IMR-90 (cell line): ENCODE results near the gene CHST8. TPM values are rescaled to one million over a fixed set of nuclear protein-coding genes. Genes with fewer than 3 reads are reported as not detected.

Experiments used
- ATAC-seq: fragments of 200-7000 bp; cut with Tn5 transposase; 2 replicates; pipeline ENCODE4 v1.9.1; 2020; ENCODE audit warnings: low read depth, mild to moderate bottlenecking, moderate library complexity
- BruUV-seq: library from RNA; stranded (reverse); fragments of 400-500 nt; replicated peaks from 2 replicates; lab custom pipeline; 2021; lab: Mats Ljungman, UMichigan
- CTCF ChIA-PET: fragments of 300-600 bp; formaldehyde crosslinking; extraction: SDS; loops from one replicate; lab custom pipeline; 2021; ENCODE audit warnings: antibody characterized with exemption; lab: Yijun Ruan, JAX
- POLR2A ChIA-PET: fragments of 300-600 bp; sonication (Branson Sonifier 250); formaldehyde crosslinking; loops from one replicate; lab custom pipeline; 2022; ENCODE audit warnings: antibody characterized with exemption; ENCODE audit not compliant: unreplicated experiment; lab: Charles Lee
- DNase-seq: peaks from one replicate; pipeline ENCODE4 v3.0.0; 2013
- H2AFZ ChIP-seq: replicated peaks from 2 replicates; pipeline ENCODE3; 2013; ENCODE audit warnings: low read length, mild to moderate bottlenecking; ENCODE audit not compliant: poor library complexity
- H2AK5ac ChIP-seq: 2 replicates; pipeline ENCODE4 v1.6.1; 2013; ENCODE audit warnings: low read depth, low read length, inconsistent platforms
- H2AK9ac ChIP-seq: replicated peaks from 2 replicates; pipeline ENCODE3; 2013; ENCODE audit warnings: mild to moderate bottlenecking, low read depth, low read length, moderate library complexity; ENCODE audit not compliant: poor library complexity
- H2BK120ac ChIP-seq: 2 replicates; pipeline ENCODE4 v1.6.1; 2013; ENCODE audit warnings: low read depth, low read length, inconsistent platforms
- H2BK15ac ChIP-seq: 3 replicates; pipeline ENCODE4 v1.6.1; 2013; ENCODE audit warnings: low read depth, low read length, inconsistent platforms
- H2BK20ac ChIP-seq: 2 replicates; pipeline ENCODE4 v1.6.1; 2013; ENCODE audit warnings: low read depth, mild to moderate bottlenecking, inconsistent platforms, low read length, moderate library complexity
- H2BK5ac ChIP-seq: 2 replicates; pipeline ENCODE4 v1.6.1; 2013; ENCODE audit warnings: mild to moderate bottlenecking, low read depth, low read length, inconsistent platforms; ENCODE audit not compliant: poor library complexity, severe bottlenecking
- H3K14ac ChIP-seq: replicated peaks from 2 replicates; pipeline ENCODE4 v1.6.1; 2013; ENCODE audit warnings: low read depth, low read length, inconsistent platforms
- H3K18ac ChIP-seq: 2 replicates; pipeline ENCODE4 v1.6.1; 2013; ENCODE audit warnings: low read depth, low read length, control low read depth
- H3K23ac ChIP-seq: 2 replicates; pipeline ENCODE4 v1.6.1; 2013; ENCODE audit warnings: low read depth, low read length, inconsistent platforms
- H3K27ac ChIP-seq: 2 replicates; pipeline ENCODE4 v1.5.1; 2013; ENCODE audit warnings: mild to moderate bottlenecking, control low read depth, low read length; ENCODE audit not compliant: insufficient read depth
- H3K27me3 ChIP-seq: 2 replicates; pipeline ENCODE4 v1.6.1; 2013; ENCODE audit warnings: low read length; ENCODE audit not compliant: control insufficient read depth, insufficient read depth
- H3K36me3 ChIP-seq: 2 replicates; pipeline ENCODE4 v1.6.1; 2013; ENCODE audit warnings: low read length, mixed read lengths; ENCODE audit not compliant: control insufficient read depth, insufficient read depth
- H3K4ac ChIP-seq: 2 replicates; pipeline ENCODE4 v1.6.1; 2013; ENCODE audit warnings: low read depth, low read length, inconsistent platforms
- H3K4me1 ChIP-seq: 2 replicates; pipeline ENCODE4 v1.6.1; 2013; ENCODE audit warnings: low read length, mixed read lengths; ENCODE audit not compliant: control insufficient read depth, insufficient read depth
- H3K4me2 ChIP-seq: 2 replicates; pipeline ENCODE4 v1.6.1; 2013; ENCODE audit warnings: low read depth, mild to moderate bottlenecking, control low read depth, low read length, moderate library complexity
- H3K4me3 ChIP-seq: 2 replicates; pipeline ENCODE4 v1.5.1; 2013; ENCODE audit warnings: low read depth, mild to moderate bottlenecking, control low read depth, low read length, moderate library complexity; ENCODE audit not compliant: insufficient read depth
- H3K56ac ChIP-seq: 2 replicates; pipeline ENCODE4 v1.6.1; 2013; ENCODE audit warnings: low read length, inconsistent platforms; ENCODE audit not compliant: insufficient read depth; ENCODE audit errors: extremely low read depth
- H3K79me1 ChIP-seq, 2 experiments: 2 replicates each; pipeline ENCODE4 v1.6.1; 2013; ENCODE audit warnings: low read length in 2 of 2, inconsistent platforms in 1 of 2, low read depth in 1 of 2
- H3K9ac ChIP-seq: 2 replicates; pipeline ENCODE4 v1.6.1; 2013; ENCODE audit warnings: low read depth, low read length, control low read depth
- H3K9me1 ChIP-seq: 2 replicates; pipeline ENCODE4 v1.6.1; 2013; ENCODE audit warnings: low read length, inconsistent platforms; ENCODE audit not compliant: insufficient read depth
- H3K9me3 ChIP-seq: 2 replicates; pipeline ENCODE4 v1.6.1; 2013; ENCODE audit warnings: low read length; ENCODE audit not compliant: control insufficient read depth, insufficient read depth
- H4K20me1 ChIP-seq: 2 replicates; pipeline ENCODE4 v1.6.1; 2013; ENCODE audit warnings: low read length, inconsistent platforms; ENCODE audit not compliant: insufficient read depth
- H4K5ac ChIP-seq: 2 replicates; pipeline ENCODE4 v1.6.1; 2013; ENCODE audit warnings: mild to moderate bottlenecking, low read depth, low read length, control low read depth
- H4K8ac ChIP-seq, 2 experiments: 2 replicates each; pipeline ENCODE4 v1.6.1; 2013; ENCODE audit warnings: low read depth in 2 of 2, low read length in 2 of 2, control low read depth in 1 of 2, inconsistent platforms in 1 of 2
- H4K91ac ChIP-seq: 2 replicates; pipeline ENCODE4 v1.6.1; 2013; ENCODE audit warnings: low read depth, low read length, inconsistent platforms; ENCODE audit not compliant: insufficient read depth
- BHLHE40 ChIP-seq: fragments of 150-350 bp; IDR thresholded peaks from 2 replicates; pipeline ENCODE4 v1.6.1; 2016; ENCODE audit warnings: mild to moderate bottlenecking, low read depth, low read length
- FOS ChIP-seq: fragments of 150-350 bp; IDR thresholded peaks from 2 replicates; pipeline ENCODE4 v1.6.1; 2016; ENCODE audit warnings: low read depth, low read length
- MAFK ChIP-seq: IDR thresholded peaks from 2 replicates; pipeline ENCODE4 v1.6.1; 2012; ENCODE audit warnings: low read depth, low read length, improper control_type of control experiment
- MXI1 ChIP-seq: IDR thresholded peaks from 2 replicates; pipeline ENCODE4 v1.6.1; 2012; ENCODE audit warnings: low read depth, mild to moderate bottlenecking, low read length, moderate library complexity, borderline replicate concordance
- NFE2L2 ChIP-seq: fragments of 150-350 bp; IDR thresholded peaks from 2 replicates; pipeline ENCODE4 v1.6.1; 2016; ENCODE audit warnings: low read depth, mild to moderate bottlenecking, low read length
- SMC3 ChIP-seq: fragments of 150-350 bp; IDR thresholded peaks from 2 replicates; pipeline ENCODE4 v1.6.1; 2016; ENCODE audit warnings: low read depth, mild to moderate bottlenecking, antibody characterized with exemption, low read length, moderate library complexity
- WGBS, 2 experiments: methylation state at CpG; one replicate each; pipeline versions ENCODE4 v1.1.5 to v1.1.7; 2013; ENCODE audit warnings: missing lambda C conversion rate in 2 of 2; ENCODE audit not compliant: insufficient read length in 1 of 2; ENCODE audit errors: extremely low coverage in 2 of 2; 5-methylcytosine and 5-hydroxymethylcytosine counted together
- dilution Hi-C: fragments of 300-500 bp; cut with HindIII; formaldehyde crosslinking; loops from one replicate; pipeline ENCODE4 v1.14.3; 2018; ENCODE audit warnings: low sequenced_read_pairs; ENCODE audit not compliant: unreplicated experiment
- in situ Hi-C: fragments of 300-500 bp; cut with MboI; formaldehyde crosslinking; loops from 3 replicates; pipeline ENCODE4 v1.14.3; 2019; ENCODE audit warnings: low sequenced_read_pairs, inconsistent platforms, mixed read lengths
- intact Hi-C: fragments of 100-400 bp; cut with micrococcal nuclease; formaldehyde crosslinking; loops from 2 replicates; pipeline ENCODE4 v1.10.0; 2022
- polyA plus RNA-seq, 3 experiments: library from polyadenylated mRNA; depleted of rRNA; stranded (reverse); fragments of >200 nt; gene quantifications; 2 replicates each; pipeline ENCODE4 v1.2.3, GENCODE V29; 2012; ENCODE audit warnings: low replicate concordance in 1 of 3
- total RNA-seq: library from RNA; depleted of rRNA; stranded (reverse); fragments of >200 nt; gene quantifications from 2 replicates; pipeline ENCODE4 v1.2.3, GENCODE V29; 2012
- TF ChIP-seq, protein P1 (sequence below): conservative IDR thresholded peaks from 2 replicates; pipeline ENCODE4 v1.5.1; 2012; ENCODE audit warnings: mild to moderate bottlenecking, low read depth, low read length, improper control_type of control experiment
- TF ChIP-seq, protein P2 (sequence below): fragments of 150-350 bp; IDR thresholded peaks from 2 replicates; pipeline ENCODE4 v1.6.1; 2016; ENCODE audit warnings: low read depth, mild to moderate bottlenecking, low read length, moderate library complexity, borderline replicate concordance

The CHST8 gene
- total and polyA plus RNA-seq, 2 of the 4 experiments (the other 2 are of a cell fraction), result not detected

DNA sequence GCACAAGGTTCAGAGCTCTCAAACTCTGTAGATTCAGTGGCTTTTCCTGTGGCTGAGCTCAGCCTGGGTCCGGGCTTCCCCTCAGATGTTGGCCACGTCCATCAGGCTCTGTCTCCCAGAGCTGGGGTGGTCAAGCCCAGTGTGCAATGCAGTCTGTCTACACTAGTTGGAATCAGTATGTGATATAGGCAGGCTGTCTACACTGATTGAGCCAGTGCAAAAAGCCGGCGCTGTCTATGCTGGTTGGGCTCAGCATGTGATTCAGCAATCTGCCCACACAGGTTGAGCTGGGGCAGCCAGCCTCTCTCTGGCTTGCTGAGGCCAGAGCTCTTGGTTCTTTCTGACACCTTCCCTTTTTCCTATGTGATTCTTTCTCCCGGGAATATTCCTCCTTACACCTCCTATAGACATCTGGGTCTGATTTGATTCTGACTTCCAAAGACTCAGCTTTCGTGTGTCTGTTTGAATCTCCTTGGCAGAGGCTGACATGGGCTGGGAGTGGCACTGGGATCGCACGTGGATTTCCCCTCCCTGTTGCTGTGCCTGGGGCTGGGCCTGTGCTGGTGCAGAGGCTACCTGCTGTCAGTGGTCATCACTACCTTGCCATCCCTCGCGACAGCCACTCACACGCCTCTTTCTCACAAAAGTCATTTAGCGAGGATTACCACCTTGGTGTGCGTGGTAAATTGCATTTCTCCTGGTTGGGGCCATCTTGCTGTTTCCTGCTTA lies 9.3 kb downstream of the CHST8 start:
- Histone ChIP-seq H4K8ac (no peak overlapping the region), H3K27ac (no peak overlapping the region), H2BK20ac (no peak overlapping the region), H3K4me2 (no peak overlapping the region), H3K36me3 (no peaks in the 10 kb centered on the region), H2BK120ac (no peak overlapping the region), H2AFZ (no peak overlapping the region), H3K23ac (no peak overlapping the region), H4K20me1 (no peaks in the 10 kb centered on the region), H2AK5ac (no peak overlapping the region), H4K5ac (no peak overlapping the region), H3K79me1 (no peaks in the 10 kb centered on the region), H2BK5ac (no peak overlapping the region), H3K9me3 (no peaks in the 10 kb centered on the region), H3K18ac (no peak overlapping the region), H2BK15ac (no peak overlapping the region), H3K9ac (no peak overlapping the region), H3K9me1 (no peaks in the 10 kb centered on the region), H3K14ac (no peak overlapping the region), H3K4me3 (no peak overlapping the region), H4K91ac (no peak overlapping the region), H3K27me3 (no peaks in the 10 kb centered on the region), H3K4me1 (no peaks in the 10 kb centered on the region), H2AK9ac (no peak overlapping the region), H3K56ac (no peak overlapping the region), H3K4ac (no peak overlapping the region)
- 54% methylated on average over 3 of the region's 13 CpGs; no CpG with 5 or more reads in 1 of the 2 experiments for WGBS, 2 experiments
- intact Hi-C loops (no loop called here), dilution Hi-C loops (no loop called here), in situ Hi-C loops (no loop called here)
- no peak for TF ChIP-seq SMC3
- TF ChIP-seq NFE2L2, result no peak
- no peak for TF ChIP-seq MAFK
- no peak for TF ChIP-seq FOS
- no peak for TF ChIP-seq MXI1
- no peak for TF ChIP-seq BHLHE40
- TF ChIP-seq, protein P1, sequence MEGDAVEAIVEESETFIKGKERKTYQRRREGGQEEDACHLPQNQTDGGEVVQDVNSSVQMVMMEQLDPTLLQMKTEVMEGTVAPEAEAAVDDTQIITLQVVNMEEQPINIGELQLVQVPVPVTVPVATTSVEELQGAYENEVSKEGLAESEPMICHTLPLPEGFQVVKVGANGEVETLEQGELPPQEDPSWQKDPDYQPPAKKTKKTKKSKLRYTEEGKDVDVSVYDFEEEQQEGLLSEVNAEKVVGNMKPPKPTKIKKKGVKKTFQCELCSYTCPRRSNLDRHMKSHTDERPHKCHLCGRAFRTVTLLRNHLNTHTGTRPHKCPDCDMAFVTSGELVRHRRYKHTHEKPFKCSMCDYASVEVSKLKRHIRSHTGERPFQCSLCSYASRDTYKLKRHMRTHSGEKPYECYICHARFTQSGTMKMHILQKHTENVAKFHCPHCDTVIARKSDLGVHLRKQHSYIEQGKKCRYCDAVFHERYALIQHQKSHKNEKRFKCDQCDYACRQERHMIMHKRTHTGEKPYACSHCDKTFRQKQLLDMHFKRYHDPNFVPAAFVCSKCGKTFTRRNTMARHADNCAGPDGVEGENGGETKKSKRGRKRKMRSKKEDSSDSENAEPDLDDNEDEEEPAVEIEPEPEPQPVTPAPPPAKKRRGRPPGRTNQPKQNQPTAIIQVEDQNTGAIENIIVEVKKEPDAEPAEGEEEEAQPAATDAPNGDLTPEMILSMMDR, result no peak
- TF ChIP-seq, protein P2, sequence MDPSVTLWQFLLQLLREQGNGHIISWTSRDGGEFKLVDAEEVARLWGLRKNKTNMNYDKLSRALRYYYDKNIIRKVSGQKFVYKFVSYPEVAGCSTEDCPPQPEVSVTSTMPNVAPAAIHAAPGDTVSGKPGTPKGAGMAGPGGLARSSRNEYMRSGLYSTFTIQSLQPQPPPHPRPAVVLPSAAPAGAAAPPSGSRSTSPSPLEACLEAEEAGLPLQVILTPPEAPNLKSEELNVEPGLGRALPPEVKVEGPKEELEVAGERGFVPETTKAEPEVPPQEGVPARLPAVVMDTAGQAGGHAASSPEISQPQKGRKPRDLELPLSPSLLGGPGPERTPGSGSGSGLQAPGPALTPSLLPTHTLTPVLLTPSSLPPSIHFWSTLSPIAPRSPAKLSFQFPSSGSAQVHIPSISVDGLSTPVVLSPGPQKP, result no peak
- POLR2A ChIA-PET, result no interaction called here
- DNase-seq, result no peak
- CTCF ChIA-PET, result no interaction called here
- no peak for ATAC-seq
- no TSS peak for BruUV-seq
